Measurements from ENCODE around the gene RACK1.

The RACK1 gene

DNA sequence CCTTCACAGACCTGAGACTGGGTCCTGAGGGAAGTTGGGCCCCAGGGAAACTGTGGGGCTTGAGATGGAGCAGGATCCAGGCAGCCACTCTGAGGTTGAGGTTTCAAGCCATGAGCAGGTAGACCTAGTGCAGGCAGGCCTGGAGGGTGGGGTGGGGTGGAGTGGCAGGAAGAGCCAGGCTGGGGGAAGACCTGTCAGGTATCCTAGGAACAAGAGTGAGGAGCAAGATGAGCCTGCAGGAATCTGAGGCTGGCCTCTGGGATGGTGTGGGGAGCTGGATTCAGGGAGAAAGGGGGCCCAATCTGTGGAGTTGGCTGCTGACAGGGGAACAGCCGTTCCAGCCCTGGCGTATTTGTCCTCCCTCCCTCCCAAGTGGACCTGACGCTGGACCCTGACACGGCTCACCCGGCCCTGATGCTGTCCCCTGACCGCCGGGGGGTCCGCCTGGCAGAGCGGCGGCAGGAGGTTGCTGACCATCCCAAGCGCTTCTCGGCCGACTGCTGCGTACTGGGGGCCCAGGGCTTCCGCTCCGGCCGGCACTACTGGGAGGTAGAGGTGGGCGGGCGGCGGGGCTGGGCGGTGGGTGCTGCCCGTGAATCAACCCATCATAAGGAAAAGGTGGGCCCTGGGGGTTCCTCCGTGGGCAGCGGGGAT is 9.8 kb downstream of the RACK1 start:
- no peak for DNase-seq (ENCODE audit: low spot score)

DNA sequence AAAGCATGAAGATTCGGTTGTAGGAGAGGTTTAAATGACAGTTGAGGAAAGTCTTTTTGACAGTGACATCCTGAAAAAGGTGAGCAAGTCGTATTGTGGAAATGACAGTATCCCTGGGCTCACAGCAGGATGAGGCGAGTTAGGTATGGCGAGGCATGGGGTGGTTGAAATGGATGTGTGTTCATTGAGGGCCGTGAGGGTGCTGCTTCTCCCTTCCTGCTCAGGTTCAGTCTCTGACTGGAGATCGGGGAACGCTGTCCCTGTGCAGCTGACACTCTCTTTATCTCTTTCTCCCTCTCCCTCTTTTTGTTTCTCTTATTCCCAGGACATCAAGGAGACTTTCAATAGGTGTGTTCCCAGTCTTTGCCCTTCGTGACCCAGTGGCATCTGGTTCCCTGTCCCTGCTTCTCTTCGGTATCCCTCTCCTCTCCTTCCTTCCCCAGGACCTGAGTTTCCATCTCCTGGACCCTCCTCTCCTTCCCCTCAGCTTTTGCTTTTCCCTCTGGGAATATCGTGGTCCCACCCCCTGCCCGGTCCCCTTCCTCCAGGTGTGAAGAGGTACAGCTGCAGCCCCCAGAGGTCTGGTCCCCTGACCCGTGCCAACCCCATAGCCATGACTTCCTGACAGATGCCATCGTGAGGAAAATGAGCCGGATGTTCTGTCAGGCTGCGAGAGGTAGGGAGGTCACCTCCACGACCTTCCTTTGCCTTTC is 10.5 kb downstream of the RACK1 start:
- no peak for DNase-seq (ENCODE audit: low spot score)

DNA sequence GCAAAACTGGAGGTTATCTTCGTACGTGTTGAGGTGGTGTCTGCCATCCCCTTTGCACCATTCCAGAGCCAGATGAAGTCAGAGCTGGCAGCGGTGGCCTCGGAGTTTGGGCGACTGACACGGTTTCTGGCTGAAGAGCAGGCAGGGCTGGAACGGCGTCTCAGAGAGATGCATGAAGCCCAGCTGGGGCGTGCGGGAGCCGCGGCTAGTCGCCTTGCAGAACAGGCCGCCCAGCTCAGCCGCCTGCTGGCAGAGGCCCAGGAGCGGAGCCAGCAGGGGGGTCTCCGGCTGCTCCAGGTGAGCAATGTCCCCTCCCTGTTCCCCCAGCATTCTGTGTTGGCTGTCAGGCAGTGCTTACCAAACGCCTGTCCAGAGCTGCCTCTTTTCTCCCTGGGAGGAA is 11.1 kb downstream of the RACK1 start:
- DNase-seq (ENCODE audit: low spot score) = no peak

DNA sequence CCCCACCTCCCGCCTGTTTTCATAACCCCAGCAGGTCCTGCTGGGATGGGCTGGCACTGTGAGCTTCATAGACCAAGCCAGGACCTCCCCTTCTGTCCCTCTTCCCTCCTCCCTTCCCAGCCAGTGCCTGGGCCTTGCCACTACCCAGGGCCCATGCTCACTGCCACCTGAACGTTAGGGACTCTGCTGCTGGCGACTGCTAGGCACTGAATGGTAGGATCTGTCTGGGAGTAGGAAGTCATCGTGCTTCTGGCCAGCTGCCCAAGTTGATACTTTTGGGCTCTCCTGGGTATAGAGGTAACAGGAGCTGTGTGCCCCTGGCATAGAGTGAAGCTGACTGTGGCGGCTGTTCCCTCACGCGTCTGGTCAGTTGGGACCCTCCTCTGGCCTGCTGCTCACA is 12.3 kb downstream of the RACK1 start:
- no peak for DNase-seq (ENCODE audit: low spot score)

DNA sequence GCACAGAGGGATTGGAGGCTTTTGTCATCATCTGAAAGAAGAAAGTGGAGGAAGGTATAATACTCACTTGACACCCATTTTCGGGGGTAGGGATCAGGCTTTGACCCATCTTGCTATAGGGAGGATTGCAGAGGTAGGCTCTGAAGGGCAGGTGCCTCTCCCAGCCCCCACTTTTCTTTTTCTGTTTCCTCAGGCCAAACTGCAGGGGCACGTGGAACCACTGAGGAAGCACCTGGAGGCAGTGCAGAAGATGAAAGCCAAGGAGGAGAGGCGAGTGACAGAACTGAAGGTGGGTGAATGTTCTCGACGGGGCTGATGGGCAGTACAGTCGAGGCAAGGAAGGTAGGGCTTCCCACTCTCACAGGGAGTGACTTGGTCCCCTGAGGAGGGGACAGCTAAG is 13.2 kb downstream of the RACK1 start:
- DNase-seq (ENCODE audit: low spot score) = no peak

DNA sequence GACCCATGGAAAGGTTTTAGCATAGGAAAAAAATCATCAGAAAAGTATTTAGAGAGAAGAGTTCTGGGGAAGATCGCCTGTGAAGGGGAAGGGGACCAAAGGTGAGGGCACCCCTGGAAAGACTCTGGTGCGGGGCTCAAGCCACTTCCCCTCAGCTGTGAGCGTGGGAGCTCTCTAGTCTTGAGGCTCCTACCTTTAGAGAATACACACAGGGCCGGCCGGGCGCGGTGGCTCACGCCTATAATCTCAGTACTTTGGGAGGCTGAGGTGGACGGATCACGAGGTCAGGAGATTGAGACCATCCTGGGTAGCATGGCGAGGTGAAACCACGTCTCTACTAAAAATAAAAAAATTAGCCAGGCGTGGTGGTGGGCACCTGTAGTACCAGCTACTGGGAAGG is 13.7 kb downstream of the RACK1 start:
- no peak for DNase-seq (ENCODE audit: low spot score)

DNA sequence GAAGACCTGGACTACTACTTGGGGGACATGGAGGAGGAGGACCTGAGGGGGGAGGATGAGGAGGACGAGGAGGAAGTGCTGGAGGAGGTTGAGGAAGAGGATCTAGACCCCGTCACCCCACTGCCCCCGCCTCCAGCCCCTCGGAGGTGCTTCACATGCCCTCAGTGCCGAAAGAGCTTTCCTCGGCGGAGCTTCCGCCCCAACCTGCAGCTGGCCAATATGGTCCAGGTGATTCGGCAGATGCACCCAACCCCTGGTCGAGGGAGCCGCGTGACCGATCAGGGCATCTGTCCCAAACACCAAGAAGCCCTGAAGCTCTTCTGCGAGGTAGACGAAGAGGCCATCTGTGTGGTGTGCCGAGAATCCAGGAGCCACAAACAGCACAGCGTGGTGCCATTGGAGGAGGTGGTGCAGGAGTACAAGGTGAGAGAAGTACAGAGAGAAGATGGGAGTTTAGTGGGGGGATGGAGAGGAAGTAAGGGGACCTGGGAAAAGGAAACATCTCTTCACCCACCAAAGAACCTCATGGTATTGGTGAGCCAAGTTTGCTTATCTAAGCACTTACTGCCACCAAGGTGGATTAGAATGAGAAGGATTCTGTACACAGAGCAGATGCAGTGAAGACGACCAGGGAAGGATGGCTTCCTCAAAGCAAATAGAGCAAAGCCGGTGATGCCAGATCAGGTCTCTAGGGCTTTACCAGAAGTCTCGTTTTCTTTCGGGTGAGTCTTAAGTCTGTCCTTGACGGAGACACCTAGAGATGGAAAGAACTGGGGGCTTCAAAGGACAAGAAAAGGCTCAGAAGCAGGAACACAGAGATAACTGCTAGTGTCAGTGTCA is 19.1 kb downstream of the RACK1 start:
- no peak for DNase-seq (ENCODE audit: low spot score)

DNA sequence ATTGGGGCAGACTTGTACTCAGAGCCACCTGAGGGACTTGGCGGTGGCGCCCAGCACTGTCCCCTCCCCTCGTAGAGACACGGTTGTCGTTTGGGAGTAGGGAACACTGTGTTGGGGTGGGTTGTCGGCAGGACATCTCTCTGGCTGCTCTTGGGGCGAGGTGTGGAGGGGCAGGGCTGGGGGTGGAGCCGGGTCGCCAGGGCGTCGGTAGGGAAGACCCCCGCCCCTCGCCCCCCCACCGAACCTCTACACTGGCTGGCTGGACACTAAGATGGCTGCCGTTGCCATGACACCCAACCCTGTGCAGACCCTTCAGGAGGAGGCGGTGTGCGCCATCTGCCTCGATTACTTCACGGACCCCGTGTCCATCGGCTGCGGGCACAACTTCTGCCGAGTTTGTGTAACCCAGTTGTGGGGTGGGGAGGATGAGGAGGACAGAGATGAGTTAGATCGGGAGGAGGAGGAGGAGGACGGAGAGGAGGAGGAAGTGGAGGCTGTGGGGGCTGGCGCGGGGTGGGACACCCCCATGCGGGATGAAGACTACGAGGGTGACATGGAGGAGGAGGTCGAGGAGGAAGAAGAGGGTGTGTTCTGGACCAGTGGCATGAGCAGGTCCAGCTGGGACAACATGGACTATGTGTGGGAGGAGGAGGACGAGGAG is 19.8 kb downstream of the RACK1 start:
- peak; percentile 89 for DNase-seq (ENCODE audit: low spot score)

DNA sequence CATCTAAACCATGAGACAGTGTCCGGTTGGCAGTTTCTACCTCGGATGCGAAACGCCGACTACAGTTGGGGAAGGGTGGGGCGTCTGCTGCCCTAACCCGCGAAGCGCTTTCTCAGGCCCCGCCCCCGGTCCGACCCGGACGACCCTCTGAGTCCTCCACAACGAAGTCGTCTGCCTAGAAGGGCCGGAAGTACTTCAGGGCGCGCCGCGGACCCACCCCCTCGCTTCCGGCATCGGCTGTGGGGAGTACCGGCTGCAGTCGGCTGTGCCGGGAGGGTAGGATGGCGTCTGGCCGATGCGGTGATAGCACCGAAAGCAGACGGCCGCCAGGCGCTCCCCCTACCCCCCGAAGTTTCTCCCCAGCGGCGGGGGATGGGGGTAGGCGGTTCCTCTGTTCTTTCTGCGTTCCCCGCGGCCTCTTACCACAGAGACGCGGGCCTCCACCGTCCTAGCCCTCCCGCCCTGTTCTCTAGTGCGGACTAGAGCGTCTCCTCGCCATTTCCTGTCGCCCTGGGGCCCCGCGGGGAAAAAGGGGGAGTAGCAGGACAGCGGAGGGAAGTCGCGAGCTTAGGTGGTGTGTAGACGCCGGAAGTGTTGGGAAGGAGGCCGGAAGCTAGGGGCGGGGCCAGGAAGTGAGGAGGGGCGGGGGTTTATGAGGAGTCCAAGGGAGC is 20.5 kb downstream of the RACK1 start, which contains the start of gene TRIM41:
TRIM41 (plus strand) TSS at position 224 of the 671 bp plus-strand sequence. CDS start 719 bp downstream, outside the sequence.
- peak; percentile 99 for DNase-seq (ENCODE audit: low spot score)

DNA sequence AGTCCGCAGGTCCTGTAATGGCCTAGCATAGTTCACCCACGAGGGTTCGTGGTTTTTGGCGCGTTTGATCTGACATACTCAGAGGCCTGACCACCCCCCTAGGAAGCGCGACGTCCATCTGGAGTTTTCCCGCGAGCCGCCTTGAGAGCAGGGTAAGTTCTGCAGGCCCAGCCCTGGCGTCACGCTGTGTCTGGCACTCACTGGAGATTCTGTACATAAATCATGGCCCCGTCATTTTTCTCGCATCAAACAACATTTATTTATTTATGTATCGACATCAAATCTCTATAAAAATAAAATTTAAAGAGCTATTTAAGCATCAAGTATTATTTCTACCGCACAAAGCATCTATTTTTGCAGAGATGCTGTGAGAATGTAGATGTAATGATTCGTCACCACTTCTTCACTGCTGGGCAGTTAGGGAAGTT is 21.1 kb downstream of the RACK1 start:
- no peak for DNase-seq (ENCODE audit: low spot score)

DNA sequence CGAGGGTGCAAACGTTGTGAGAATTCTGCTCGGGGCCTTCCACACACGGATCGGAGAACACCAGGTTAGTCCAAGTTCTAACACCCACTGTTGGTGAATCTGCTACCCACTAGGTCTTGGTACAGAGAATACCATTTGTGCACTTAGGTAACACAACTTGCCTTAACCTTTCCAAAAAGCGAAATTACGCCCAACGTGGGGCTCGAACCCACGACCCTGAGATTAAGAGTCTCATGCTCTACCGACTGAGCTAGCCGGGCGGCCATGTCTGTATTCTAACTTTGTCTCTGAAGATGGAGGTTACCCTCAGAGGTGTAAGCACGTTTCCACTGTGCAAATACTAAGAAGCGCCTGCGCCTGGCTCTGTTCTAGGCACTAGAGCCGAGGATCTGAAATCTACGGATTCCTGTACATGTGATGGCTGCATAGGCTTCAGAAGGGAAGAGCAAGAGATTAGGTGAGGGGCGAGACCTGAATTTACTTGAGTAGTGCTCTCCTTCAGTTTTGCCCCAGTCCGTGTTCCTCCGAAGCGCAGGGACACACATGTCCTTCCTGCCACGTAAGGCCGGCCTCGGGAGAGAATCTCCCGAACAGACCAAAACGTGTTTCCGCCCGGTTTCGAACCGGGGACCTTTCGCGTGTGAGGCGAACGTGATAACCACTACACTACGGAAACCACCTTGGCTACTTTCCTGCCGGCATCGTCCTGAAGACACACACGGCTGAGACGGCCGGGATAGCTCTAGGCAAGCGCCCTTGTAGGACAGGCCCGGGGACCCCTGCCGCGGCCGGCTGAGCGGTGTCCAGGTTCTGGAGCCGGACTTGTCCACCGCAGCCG is 21.7 kb downstream of the RACK1 start:
- peak; percentile 97 for DNase-seq (ENCODE audit: low spot score)

DNA sequence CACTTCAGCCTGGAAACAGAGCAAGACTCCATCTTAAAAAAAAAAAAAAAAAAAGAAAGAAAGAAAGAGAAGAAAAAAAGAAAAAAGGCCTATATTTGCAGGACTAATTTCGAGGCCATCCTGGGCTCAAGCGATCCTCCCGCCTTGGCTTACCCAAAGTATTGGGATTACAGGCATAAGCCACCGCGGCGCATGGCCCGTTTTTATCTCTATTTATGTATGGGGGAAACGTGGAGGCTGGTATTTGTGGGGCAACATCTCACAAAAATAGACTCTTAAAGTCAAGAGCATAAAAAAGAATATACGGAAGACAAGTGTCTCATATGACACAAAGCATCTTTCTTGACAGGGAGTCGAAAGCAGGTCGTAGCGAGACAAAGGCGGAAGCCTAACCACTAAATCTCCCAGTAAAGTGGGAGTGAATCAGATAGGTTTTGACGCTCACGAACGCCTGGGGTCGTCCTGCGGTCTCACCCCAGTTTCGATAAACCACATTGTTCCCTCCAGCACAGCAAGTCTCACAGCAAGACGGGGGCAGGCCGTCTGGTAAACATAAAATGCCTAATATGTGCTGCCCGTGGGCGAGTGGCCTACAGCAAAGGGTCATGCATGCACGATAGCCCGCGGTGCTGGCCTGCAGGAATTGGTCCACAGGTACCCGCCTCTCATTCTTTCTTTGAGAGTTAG is 22.5 kb downstream of the RACK1 start:
- DNase-seq (ENCODE audit: low spot score) = no peak

DNA sequence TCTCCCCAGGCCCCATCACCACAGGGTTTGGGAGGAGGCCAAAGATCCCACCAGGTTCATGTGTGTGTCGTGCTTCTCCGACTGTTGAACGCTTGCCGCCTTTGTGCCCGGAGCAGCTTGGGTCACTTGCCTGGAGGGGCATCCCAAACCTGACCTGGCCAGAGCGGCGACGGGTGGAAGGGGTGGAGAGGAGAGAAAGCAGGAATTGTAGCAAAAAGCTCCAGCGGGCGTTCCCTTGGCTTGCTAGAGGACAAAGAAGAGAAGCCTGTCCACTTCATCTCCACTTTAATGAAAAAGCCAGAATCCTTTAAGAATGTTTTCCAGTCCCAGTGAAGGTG is 23.6 kb downstream of the RACK1 start:
- DNase-seq (ENCODE audit: low spot score) = no peak

DNA sequence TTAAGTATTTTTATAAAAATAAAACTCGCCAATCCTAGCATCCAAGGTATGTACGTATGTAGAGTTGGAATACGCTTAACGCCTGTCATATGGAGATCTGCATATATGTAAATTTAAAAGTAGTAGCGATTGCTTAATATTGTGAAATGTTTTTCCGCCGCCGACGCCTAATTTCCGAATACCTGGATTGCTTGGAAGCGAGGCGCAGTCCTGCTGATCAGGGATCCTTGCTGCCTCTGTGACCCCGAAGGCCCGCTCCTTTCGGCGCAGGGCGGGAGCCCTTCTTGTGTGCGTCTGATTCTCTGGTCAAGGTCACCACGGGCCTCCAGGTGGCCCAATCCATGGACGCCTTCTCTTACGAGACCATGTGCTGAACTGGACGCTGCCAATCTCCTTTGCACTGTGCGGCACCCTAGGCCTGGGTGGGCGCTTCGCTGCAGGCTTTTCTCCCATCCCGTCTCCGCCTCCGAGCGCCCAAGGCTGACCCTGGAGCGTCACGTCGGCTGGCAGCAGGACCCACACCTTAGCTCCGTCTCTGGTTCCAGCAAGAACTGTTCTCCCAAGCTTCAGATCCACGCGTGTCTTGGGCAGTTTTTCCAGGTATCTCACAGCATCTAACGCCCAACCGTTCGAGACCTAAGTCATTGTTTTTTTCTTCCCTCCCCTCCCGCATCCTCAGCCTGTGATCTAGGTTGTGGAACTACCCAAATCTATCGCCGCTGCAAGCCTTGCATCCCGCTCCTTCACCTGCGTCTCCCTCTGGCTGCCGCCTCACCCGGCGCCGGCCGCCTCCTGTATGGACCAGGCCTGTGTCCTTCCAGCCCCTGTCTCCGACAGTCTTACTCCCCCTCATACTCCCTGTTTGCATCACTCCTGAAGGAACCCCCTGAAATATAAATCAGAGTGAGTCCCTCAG is 24.2 kb downstream of the RACK1 start:
- DNase-seq (ENCODE audit: low spot score) = no peak

DNA sequence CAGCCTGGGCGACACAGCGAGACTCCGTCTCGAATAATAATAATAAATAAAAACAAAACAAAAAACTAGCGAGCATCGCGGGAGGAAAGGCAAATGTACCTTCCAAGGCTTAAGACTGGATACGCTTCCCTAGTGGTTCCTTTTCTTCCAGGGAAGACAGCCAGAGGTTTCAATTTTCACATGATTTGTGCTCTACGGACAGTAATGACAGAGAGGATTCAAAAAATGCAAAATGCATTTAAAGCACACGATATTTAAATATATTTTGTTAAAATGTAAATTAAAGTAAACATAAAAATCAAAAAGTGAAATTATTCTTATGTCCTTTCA is 24.9 kb downstream of the RACK1 start:
- DNase-seq (ENCODE audit: low spot score) = no peak

DNA sequence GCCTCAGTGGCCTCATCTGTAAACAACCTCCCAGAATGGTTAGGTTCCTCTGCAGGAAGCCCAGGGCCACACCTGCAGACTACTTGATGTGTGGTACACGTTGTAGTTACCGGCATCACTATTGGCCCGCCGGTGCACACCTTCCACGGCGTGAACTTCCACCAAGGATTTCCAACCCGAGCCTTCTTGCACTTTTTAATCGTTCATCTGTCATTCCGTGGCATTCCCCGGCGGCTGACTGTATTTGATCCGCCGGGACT is 26.0 kb downstream of the RACK1 start:
- DNase-seq (ENCODE audit: low spot score) = no peak

DNA sequence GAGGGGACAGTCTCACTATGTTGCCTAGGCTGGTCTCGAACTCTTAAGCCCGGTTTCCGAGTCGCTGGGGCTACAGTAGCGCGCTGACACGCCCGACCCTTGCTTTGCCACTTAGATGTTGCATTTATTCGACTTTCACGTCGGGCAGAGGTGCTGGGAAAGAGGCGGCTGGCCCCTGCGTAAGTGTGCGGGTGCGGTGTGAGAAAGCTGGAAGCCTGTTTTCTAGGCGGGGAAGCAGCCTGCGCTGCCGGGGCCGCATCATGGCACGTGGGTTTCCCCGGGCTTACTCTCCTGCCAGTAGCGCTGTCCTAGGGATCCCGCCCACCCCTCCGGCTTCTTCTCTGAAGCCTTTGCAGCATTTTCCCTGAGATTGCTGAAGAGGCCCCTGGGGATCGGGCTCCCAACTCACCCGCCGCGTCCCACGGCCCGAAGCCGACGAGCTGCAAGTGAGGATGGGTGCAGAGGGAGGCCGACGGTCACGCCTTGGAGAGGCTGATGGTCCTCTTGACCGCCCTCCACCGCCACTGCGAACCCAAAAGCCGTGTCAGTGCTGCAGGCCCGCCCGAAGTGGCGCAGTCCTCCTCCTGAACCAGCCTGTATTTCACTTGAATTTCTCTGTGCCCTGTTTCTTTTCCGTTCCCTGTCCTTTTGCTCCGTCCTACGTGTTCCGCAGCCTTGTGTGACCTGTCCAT is 26.4 kb downstream of the RACK1 start:
- DNase-seq (ENCODE audit: low spot score) = peak; percentile 78

Measured in SK-N-DZ (cell line).